DOHH2 (cell line): ENCODE data around the gene SLC35F4.

Source experiments
- H3F3A ChIP-seq: fragments of 200-600 bp; sonication (generic), shearing (Covaris generic); 2 replicates; pipeline ENCODE4 v1.6.0; 2016; ENCODE audit warnings: antibody characterized with exemption, mild to moderate bottlenecking; ENCODE audit not compliant: control insufficient read depth, insufficient read depth
- H3K27ac ChIP-seq: fragments of 200-600 bp; sonication (generic); 2 replicates; pipeline ENCODE4 v1.5.1; 2014; ENCODE audit warnings: low read depth, mild to moderate bottlenecking, low read length, moderate library complexity
- H3K27me3 ChIP-seq: fragments of 200-600 bp; sonication (generic); 2 replicates; pipeline ENCODE4 v1.6.1; 2014; ENCODE audit warnings: mild to moderate bottlenecking, low read length, mixed read lengths; ENCODE audit not compliant: control insufficient read depth
- H3K36me3 ChIP-seq: fragments of 200-600 bp; sonication (generic); 2 replicates; pipeline ENCODE4 v1.6.1; 2014; ENCODE audit warnings: mild to moderate bottlenecking, low read length, moderate library complexity, mixed read lengths; ENCODE audit not compliant: control insufficient read depth
- H3K4me1 ChIP-seq: fragments of 200-600 bp; sonication (generic); 2 replicates; pipeline ENCODE4 v1.6.1; 2014; ENCODE audit warnings: mild to moderate bottlenecking, low read length, mixed read lengths; ENCODE audit not compliant: control insufficient read depth
- H3K4me2 ChIP-seq: fragments of 200-600 bp; sonication (generic); 2 replicates; pipeline ENCODE4 v1.6.0; 2014; ENCODE audit warnings: mild to moderate bottlenecking, low read length, moderate library complexity
- H3K4me3 ChIP-seq: fragments of 200-600 bp; sonication (generic); 2 replicates; pipeline ENCODE4 v1.5.1; 2014; ENCODE audit warnings: mild to moderate bottlenecking, low read length, mixed read lengths
- H3K79me2 ChIP-seq: fragments of 200-600 bp; sonication (generic); 2 replicates; pipeline ENCODE4 v1.6.1; 2014; ENCODE audit warnings: mild to moderate bottlenecking, low read length, mixed read lengths; ENCODE audit not compliant: control insufficient read depth
- H3K9me2 ChIP-seq: fragments of 200-600 bp; sonication (generic); replicated peaks from 2 replicates; pipeline ENCODE4 v1.6.1; 2014; ENCODE audit warnings: mild to moderate bottlenecking, low read length, mixed read lengths; ENCODE audit not compliant: control insufficient read depth
- H3K9me3 ChIP-seq: fragments of 200-600 bp; sonication (generic); 2 replicates; pipeline ENCODE4 v1.6.1; 2014; ENCODE audit warnings: antibody characterized with exemption, low read length, mixed read lengths; ENCODE audit not compliant: control insufficient read depth, insufficient read depth
- H4K20me1 ChIP-seq: fragments of 200-600 bp; sonication (generic); 2 replicates; pipeline ENCODE4 v1.6.0; 2014; ENCODE audit warnings: low read depth, mild to moderate bottlenecking, antibody characterized with exemption, low read length, moderate library complexity; ENCODE audit not compliant: control insufficient read depth, insufficient read depth
- EZH2phosphoT487 ChIP-seq: fragments of 200-600 bp; sonication (generic); IDR thresholded peaks from 2 replicates; pipeline ENCODE4 v1.6.1; 2017; ENCODE audit warnings: borderline replicate concordance, mild to moderate bottlenecking, antibody characterized with exemption, low read length, moderate library complexity, mixed read lengths
- TF ChIP-seq, protein P1 (sequence below): fragments of 200-600 bp; sonication (generic); IDR thresholded peaks from one replicate; pipeline ENCODE4 v1.5.1; 2014; ENCODE audit warnings: antibody characterized with exemption, mild to moderate bottlenecking, low read depth, low read length; ENCODE audit not compliant: poor library complexity, severe bottlenecking

The SLC35F4 gene

DNA sequence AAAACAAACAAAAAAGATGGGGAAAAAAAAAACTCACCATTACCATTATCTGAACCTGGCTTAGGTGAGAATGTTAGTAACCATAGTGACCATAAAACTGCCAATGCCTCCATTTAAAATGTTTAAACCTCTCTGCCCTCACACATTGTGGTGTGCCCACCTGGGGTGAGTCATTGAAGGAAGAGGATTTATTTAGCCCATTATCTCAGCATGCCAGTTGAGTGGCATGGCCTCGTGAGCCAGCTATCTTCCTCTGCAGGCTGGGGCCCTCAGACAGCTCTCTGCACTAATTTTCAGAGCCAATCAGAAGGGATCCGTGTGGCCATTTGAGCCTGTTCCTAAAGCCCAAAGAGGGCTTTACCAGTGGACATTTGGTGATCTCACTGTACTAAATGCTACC lies 290.4 kb downstream of the SLC35F4 start:
- Histone ChIP-seq H3K9me3 (no peaks in the 10 kb centered on the region), H3K4me1 (no peaks in the 10 kb centered on the region), H3K27ac (no peak overlapping the region), H3K4me2 (no peak overlapping the region), H3K9me2 (no peaks in the 10 kb centered on the region), H3K4me3 (no peak overlapping the region), H3F3A (no peaks in the 10 kb centered on the region), H3K79me2 (no peaks in the 10 kb centered on the region), H3K27me3 (no peaks in the 10 kb centered on the region), H3K36me3 (no peaks in the 10 kb centered on the region), H4K20me1 (no peaks in the 10 kb centered on the region)
- TF ChIP-seq, protein P1, sequence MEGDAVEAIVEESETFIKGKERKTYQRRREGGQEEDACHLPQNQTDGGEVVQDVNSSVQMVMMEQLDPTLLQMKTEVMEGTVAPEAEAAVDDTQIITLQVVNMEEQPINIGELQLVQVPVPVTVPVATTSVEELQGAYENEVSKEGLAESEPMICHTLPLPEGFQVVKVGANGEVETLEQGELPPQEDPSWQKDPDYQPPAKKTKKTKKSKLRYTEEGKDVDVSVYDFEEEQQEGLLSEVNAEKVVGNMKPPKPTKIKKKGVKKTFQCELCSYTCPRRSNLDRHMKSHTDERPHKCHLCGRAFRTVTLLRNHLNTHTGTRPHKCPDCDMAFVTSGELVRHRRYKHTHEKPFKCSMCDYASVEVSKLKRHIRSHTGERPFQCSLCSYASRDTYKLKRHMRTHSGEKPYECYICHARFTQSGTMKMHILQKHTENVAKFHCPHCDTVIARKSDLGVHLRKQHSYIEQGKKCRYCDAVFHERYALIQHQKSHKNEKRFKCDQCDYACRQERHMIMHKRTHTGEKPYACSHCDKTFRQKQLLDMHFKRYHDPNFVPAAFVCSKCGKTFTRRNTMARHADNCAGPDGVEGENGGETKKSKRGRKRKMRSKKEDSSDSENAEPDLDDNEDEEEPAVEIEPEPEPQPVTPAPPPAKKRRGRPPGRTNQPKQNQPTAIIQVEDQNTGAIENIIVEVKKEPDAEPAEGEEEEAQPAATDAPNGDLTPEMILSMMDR, result no peak
- no peak for TF ChIP-seq EZH2phosphoT487

DNA sequence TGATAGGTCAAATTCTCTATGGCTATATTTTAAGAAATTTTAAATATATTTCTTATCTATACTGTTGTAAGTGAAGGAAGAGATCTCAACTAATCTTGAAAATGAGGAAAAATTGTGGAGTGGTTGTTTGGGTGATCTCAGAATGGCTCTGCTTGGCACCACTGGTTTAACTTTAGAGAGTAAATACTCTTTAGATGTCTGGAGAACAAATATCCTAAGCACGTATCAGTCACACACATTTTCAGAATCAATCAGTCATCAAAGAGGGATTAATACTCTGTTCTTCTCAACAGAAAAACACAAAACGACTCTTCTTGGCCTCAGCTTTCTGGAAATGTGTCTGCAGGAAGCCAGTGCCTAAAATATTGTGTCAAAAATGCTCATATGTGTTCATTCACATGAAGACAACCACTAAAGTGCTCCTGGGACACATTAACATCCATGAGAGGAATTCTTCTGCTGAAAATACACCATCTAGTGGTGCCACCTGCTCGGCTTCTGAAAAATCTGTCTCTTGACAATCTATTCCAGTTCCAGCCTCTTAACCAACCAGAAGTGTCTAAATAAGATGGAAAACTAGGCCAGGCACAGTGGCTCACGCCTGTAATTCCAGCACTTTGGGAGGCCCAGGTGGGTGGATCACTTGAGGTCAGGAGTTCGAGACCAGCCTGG lies 291.1 kb downstream of the SLC35F4 start:
- no peak for TF ChIP-seq EZH2phosphoT487
- TF ChIP-seq, protein P1, result no peak
- Histone ChIP-seq H3K9me3 (no peaks in the 10 kb centered on the region), H3K4me2 (no peak overlapping the region), H4K20me1 (no peaks in the 10 kb centered on the region), H3K4me3 (no peak overlapping the region), H3K9me2 (no peaks in the 10 kb centered on the region), H3K79me2 (no peaks in the 10 kb centered on the region), H3K4me1 (no peaks in the 10 kb centered on the region), H3F3A (no peaks in the 10 kb centered on the region), H3K36me3 (no peaks in the 10 kb centered on the region), H3K27me3 (no peaks in the 10 kb centered on the region), H3K27ac (no peak overlapping the region)

DNA sequence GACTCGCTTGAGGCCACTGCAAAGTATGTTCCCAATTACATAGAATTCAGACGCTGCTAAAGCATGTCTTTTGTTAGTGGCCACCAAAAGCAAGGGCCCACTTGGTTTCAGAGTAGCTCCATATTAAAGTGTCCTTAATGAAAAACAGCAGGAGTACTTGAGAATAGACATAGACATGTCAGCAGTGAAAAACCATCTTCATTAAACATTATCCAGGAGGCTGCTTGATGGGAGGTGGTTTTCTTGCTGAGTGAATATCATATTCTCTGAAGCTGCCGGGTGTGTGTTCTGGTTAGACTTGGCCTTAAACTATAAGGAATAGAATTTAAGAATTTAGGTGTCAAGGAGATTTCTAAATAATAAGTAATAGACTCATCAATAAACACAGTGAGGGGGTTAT lies 292.7 kb downstream of the SLC35F4 start:
- H4K20me1 ChIP-seq, result no peaks in the 10 kb centered on the region

More for the DNA sequence above, 292.7 kb downstream of the SLC35F4 start:
- no peaks in the 10 kb centered on the region for H3K79me2 ChIP-seq
- H3K4me3 ChIP-seq, result no peak overlapping the region
- TF ChIP-seq EZH2phosphoT487, result no peak
- TF ChIP-seq, protein P1, result no peak
- no peak overlapping the region for H3K27ac ChIP-seq
- H3K27me3 ChIP-seq, result no peaks in the 10 kb centered on the region
- no peaks in the 10 kb centered on the region for H3K9me2 ChIP-seq
- H3K4me1 ChIP-seq, result no peaks in the 10 kb centered on the region
- no peaks in the 10 kb centered on the region for H3K9me3 ChIP-seq
- H3K36me3 ChIP-seq, result no peaks in the 10 kb centered on the region
- no peak overlapping the region for H3K4me2 ChIP-seq
- no peaks in the 10 kb centered on the region for H3F3A ChIP-seq
